BLaER1 treated with 17β-estradiol and CSF1 and Interleukin-3, amounts not matched to agents 10 nM and 100 nM (cell line): Measurements from ENCODE around the gene NGB.

ENCODE experiments used
- H3K27ac ChIP-seq, 11 experiments: shearing (Covaris generic); formaldehyde crosslinking; 2 replicates each; pipeline ENCODE4 v1.8.1; 2022
- H3K27me3 ChIP-seq, 11 experiments: shearing (Covaris generic); formaldehyde crosslinking; 2 replicates each; pipeline ENCODE4 v1.8.1; 2022
- H3K36me3 ChIP-seq, 11 experiments: shearing (Covaris generic); formaldehyde crosslinking; 2 replicates each; pipeline ENCODE4 v1.8.1; 2022
- H3K4me1 ChIP-seq, 10 experiments: shearing (Covaris generic); formaldehyde crosslinking; 2 replicates each; pipeline ENCODE4 v1.8.1; 2022
- H3K4me2 ChIP-seq, 11 experiments: shearing (Covaris generic); formaldehyde crosslinking; 2 replicates each; pipeline ENCODE4 v1.8.1; 2022
- H3K4me3 ChIP-seq, 10 experiments: shearing (Covaris generic); formaldehyde crosslinking; 2 replicates each; pipeline ENCODE4 v1.8.1; 2022
- H3K9ac ChIP-seq, 11 experiments: shearing (Covaris generic); formaldehyde crosslinking; 2 replicates each; pipeline ENCODE4 v1.8.1; 2022
- H3K9me3 ChIP-seq, 11 experiments: shearing (Covaris generic); formaldehyde crosslinking; replicated peaks in 1 of 11; 2 replicates each; pipeline ENCODE4 v1.8.1; 2022
- H4K20me1 ChIP-seq, 11 experiments: shearing (Covaris generic); formaldehyde crosslinking; 2 replicates each; pipeline ENCODE4 v1.8.1; 2022
- Cebpa-rat ChIP-seq, 11 experiments: shearing (Covaris generic); IDR thresholded peaks; 2 replicates each; pipeline ENCODE4 v1.8.1; 2022

The NGB gene

DNA sequence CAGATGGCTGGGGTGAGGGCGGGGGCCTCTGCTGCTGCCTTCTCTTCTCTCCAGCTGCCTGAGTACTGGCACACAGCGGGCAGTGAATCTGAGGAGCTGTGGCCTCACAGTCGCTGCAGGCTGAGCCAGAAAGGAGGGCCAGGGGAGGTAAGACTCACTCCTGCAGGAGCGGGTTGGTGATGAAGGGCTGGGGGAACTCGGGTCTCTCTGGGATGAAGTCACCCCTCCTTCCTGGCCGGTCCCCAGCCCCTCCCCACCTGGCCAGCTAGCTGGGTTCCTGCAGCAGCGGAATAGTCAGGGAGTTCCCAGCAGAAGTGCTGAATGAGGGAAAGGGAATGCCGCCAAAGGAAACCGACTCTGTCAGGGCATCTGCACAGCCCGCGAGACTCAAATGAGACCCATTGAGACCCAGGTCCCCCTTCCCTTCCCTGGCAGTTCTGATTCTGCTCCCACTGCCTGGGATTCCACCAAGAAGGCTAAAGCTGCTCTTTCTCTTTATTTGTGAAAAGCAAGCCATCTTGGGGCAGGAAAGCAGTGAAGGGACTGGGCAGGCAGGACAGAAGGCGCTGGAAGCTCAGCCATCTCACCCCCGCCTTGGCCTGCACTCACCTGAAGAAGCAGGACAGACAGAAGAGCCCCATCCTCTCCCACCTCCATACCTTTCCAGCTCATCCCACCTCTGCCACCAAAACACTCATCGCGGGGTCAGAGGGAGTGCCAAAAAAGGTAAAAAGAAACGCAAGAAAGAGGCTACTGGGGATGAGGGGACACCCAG is 5.3 kb downstream of the NGB start:
- Histone ChIP-seq H3K4me2 (peak overlapping the region; percentile 17 to 87 (median 72); a peak in 21 of 22 replicates), H3K27me3 (peaks cover 23 to 32% (median 29%) of the 10 kb centered on the region in 11 experiments), H3K9me3 (peaks cover 0 to 15% (median 10%) of the 10 kb centered on the region in 11 experiments; a peak in 16 of 22 replicates), H3K9ac (peak overlapping the region in 1 of 11 experiments; percentile 30; a peak in 4 of 22 replicates), H3K4me1 (peaks cover 13 to 81% (median 64%) of the 10 kb centered on the region in 10 experiments), H3K27ac (peak overlapping the region in 1 of 11 experiments; percentile 38; a peak in 1 of 22 replicates), H3K4me3 (no peak overlapping the region), H4K20me1 (peaks cover 0 to 25% (median 2%) of the 10 kb centered on the region in 11 experiments; a peak in 11 of 22 replicates), H3K36me3 (no peaks in the 10 kb centered on the region)
- no peak for TF ChIP-seq Cebpa-rat (IDR thresholded peaks at IDR 0.05)

DNA sequence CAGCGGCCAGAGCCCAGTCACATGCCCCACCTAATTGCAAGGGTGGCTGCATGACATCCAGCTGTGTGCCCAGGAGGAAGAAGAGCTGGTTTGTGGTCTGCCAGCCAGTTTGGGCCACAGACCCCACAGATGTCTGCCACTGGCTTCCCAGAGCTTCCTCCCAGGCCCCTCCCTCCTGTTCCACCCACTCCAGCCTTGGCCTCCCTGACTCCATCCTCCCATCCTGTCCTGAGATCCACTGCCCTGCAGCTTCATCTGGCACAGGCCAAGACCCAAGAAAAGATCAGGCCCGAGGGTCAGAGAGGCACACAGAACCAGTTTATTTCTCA is 5.9 kb downstream of the NGB start:
- Histone ChIP-seq H3K9me3 (peaks cover 0 to 15% (median 10%) of the 10 kb centered on the region in 11 experiments; a peak in 16 of 22 replicates), H3K4me1 (peaks cover 13 to 81% (median 64%) of the 10 kb centered on the region in 10 experiments), H3K36me3 (no peaks in the 10 kb centered on the region), H3K9ac (peak overlapping the region in 1 of 11 experiments; percentile 30; a peak in 3 of 22 replicates), H3K27ac (peak overlapping the region in 1 of 11 experiments; percentile 38; a peak in 1 of 22 replicates), H3K4me3 (no peak overlapping the region), H3K27me3 (peaks cover 17 to 26% (median 23%) of the 10 kb centered on the region in 11 experiments), H4K20me1 (peaks cover 0 to 19% (median 0%) of the 10 kb centered on the region in 11 experiments; a peak in 11 of 22 replicates), H3K4me2 (peak overlapping the region; percentile 17 to 87 (median 72))
- no peak for TF ChIP-seq Cebpa-rat (IDR thresholded peaks at IDR 0.05)

DNA sequence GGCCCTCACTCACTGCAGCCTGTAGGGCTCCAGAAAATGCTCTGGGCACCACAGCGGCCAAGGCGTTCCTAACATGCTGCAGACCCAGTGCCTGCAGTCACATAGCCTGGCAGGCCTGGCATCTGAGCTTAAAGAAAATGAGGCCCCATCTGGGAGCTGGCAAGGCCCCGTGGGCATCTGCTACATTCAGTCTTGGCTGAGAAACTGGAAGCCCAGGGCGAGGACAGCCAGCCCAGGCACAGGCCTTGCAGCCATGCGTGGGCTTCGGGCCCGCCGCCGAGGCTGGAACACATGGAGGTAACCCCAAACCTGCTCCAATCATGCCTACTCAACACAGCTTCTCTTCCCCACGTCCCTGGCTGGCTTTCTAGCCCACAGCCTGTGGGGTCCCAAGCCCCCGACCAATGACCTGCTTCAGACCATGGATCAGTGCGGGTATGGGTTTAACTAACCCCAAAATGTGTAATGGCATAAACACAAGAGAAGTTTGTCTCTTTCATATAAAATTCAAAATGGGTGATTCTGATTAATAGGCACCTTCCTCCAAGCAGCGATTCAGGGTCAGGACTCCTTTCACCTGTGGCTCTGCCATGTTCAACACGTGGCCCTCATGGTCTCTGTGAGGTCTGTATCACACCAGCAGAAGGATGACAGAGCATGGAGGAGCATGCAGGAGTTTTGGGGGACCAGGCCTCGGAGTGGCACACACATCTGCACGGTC is 6.4 kb downstream of the NGB start:
- H3K9me3 ChIP-seq = peaks cover 0 to 15% (median 10%) of the 10 kb centered on the region in 11 experiments; a peak in 16 of 22 replicates
- H4K20me1 ChIP-seq = peaks cover 0 to 18% (median 0%) of the 10 kb centered on the region in 11 experiments; a peak in 6 of 22 replicates
- peaks cover 11 to 81% (median 64%) of the 10 kb centered on the region in 10 experiments; a peak in 19 of 20 replicates for H3K4me1 ChIP-seq
- peak overlapping the region; percentile 17 to 87 (median 72) for H3K4me2 ChIP-seq
- no peaks in the 10 kb centered on the region for H3K36me3 ChIP-seq
- H3K9ac ChIP-seq = 0 out of 22 replicates have a peak overlapping the region, but pooled peaks of 1 of the 11 experiments have one; percentile 9
- no peak overlapping the region for H3K27ac ChIP-seq
- no peak for TF ChIP-seq Cebpa-rat (IDR thresholded peaks at IDR 0.05)
- H3K4me3 ChIP-seq = no peak overlapping the region
- H3K27me3 ChIP-seq = peaks cover 11 to 21% (median 18%) of the 10 kb centered on the region in 11 experiments

DNA sequence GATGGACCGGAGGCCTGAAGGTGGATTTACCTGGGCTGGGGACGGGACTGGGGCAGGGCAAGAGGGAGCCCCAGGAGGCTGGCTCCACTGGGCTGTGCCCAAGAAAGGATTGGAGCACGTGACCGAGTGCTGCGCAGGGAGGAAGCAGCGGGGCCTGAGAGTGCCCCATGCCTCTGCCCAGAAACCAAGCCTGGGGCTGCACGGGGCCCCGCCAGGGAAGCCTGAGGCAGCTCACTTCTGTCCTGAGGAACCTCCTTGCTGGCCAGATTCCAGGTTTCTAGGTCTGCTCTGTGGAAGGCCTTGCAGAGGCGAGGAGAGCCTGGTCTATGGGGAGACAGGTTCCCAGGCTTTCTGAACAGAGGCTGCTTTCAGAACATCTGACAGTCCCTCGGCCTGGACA is 10.4 kb downstream of the NGB start:
- H3K4me2 ChIP-seq = peak overlapping the region; percentile 9 to 72 (median 55); a peak in 20 of 22 replicates
- H3K27ac ChIP-seq = no peak overlapping the region
- H3K36me3 ChIP-seq = peaks cover 0 to 15% (median 0%) of the 10 kb centered on the region in 11 experiments; a peak in 5 of 22 replicates
- H3K9ac ChIP-seq = peak overlapping the region in 2 of 11 experiments; percentile 23 to 33; a peak in 1 of 22 replicates
- H3K27me3 ChIP-seq = no peaks in the 10 kb centered on the region
- no peak for TF ChIP-seq Cebpa-rat (IDR thresholded peaks at IDR 0.05)
- H4K20me1 ChIP-seq = peaks cover 0 to 12% (median 0%) of the 10 kb centered on the region in 11 experiments; a peak in 2 of 22 replicates
- no peaks in the 10 kb centered on the region for H3K9me3 ChIP-seq
- peaks cover 11 to 54% (median 46%) of the 10 kb centered on the region in 10 experiments; a peak in 19 of 20 replicates for H3K4me1 ChIP-seq
- no peak overlapping the region for H3K4me3 ChIP-seq

DNA sequence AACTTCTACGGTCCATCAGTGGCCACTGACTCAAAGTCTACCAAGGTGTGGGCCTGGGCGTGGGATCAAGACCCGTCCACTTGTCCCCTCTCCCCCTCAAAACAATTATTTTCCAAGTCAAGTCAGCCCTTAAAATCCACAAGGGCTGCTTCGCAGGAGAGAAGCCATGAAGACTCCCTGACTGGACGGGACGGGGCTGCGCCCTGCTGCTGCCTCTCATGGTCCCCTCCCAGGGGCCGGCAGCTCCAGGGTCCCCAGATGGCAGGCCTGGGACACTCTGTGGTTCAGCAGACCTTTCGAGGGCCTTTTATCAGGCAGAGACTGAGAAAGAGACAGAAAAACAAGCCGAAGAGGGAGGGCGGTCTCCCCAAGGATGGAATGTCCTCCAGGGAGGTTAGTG is 10.8 kb downstream of the NGB start:
- no peak overlapping the region for H3K27ac ChIP-seq
- peaks cover 11 to 50% (median 42%) of the 10 kb centered on the region in 10 experiments; a peak in 19 of 20 replicates for H3K4me1 ChIP-seq
- H3K9me3 ChIP-seq = no peaks in the 10 kb centered on the region
- no peak for TF ChIP-seq Cebpa-rat (IDR thresholded peaks at IDR 0.05)
- H3K9ac ChIP-seq = peak overlapping the region in 1 of 11 experiments; percentile 23; a peak in 1 of 22 replicates
- H3K36me3 ChIP-seq = peaks cover 0 to 18% (median 0%) of the 10 kb centered on the region in 11 experiments; a peak in 5 of 22 replicates
- no peaks in the 10 kb centered on the region for H3K27me3 ChIP-seq
- H4K20me1 ChIP-seq = peaks cover 0 to 10% (median 0%) of the 10 kb centered on the region in 11 experiments; a peak in 1 of 22 replicates
- H3K4me3 ChIP-seq = no peak overlapping the region
- peak overlapping the region; percentile 9 to 72 (median 55); a peak in 20 of 22 replicates for H3K4me2 ChIP-seq

DNA sequence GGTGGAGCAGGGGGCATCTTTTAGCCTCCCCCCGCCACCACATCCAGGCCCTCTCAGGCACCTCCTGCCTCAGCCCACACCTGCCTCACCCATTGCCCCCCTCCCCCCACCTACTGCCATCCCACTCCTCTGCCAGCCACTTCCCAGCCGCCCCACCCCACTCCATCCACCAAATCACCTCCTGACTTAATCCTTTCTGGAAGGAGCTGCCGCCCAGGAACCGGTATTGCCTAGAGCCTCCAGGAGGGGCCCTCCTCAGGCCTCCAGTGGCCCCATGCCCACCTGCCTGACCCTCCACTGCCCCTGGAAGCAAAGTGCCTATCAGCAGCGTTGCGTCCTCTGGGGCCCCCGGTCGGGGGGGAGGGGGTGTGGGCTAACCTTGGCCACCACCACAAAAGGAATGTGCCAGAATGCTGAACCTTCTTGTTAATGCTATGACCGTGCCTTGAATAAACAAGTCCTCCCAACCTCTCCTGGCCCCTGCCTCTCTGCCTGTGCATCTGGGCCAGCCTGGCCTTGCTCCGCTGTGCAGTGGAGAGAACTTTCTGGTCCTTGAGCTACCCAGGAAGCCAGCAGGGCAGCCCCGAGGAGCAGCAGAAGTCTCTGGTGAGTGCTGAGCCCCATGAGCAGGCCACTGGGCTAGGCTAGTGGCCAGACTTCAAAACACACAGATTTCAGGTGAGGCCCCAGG is 11.8 kb downstream of the NGB start:
- H3K9ac ChIP-seq = no peak overlapping the region
- H3K4me2 ChIP-seq = peak overlapping the region in 1 of 11 experiments; percentile 70; a peak in 1 of 22 replicates
- H3K36me3 ChIP-seq = peaks cover 0 to 18% (median under 1%) of the 10 kb centered on the region in 11 experiments; a peak in 9 of 22 replicates
- no peak overlapping the region for H3K27ac ChIP-seq
- H3K27me3 ChIP-seq = no peaks in the 10 kb centered on the region
- H4K20me1 ChIP-seq = peaks cover 0 to 4% (median 0%) of the 10 kb centered on the region in 11 experiments; a peak in 1 of 22 replicates
- peaks cover 10 to 40% (median 32%) of the 10 kb centered on the region in 10 experiments; a peak in 18 of 20 replicates for H3K4me1 ChIP-seq
- no peaks in the 10 kb centered on the region for H3K9me3 ChIP-seq
- no peak for TF ChIP-seq Cebpa-rat (IDR thresholded peaks at IDR 0.05)
- H3K4me3 ChIP-seq = no peak overlapping the region

DNA sequence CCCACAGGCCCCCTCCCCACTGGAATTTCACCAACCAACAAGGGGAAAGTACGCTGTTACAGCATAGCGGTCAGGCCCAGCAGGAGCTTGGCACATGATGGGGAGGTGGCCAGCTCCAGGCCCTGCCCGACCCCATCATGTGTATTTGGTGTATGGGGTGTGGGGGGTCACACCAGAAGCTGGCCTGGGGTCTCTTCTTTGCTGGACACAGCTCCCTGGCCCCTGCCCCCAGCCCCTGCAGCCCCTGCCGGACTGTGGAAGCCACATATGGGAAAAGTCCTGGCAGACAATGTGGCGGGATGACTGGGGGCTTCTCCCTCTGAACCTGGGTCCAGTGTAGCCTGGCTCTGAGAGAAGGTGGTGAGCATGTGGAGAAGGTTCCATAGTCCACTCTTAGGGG is 12.4 kb downstream of the NGB start:
- Histone ChIP-seq H3K9ac (no peak overlapping the region), H3K4me1 (peaks cover 7 to 38% (median 30%) of the 10 kb centered on the region in 10 experiments; a peak in 16 of 20 replicates), H4K20me1 (peaks cover 0 to 4% (median 0%) of the 10 kb centered on the region in 11 experiments; a peak in 1 of 22 replicates), H3K4me3 (no peak overlapping the region), H3K9me3 (no peaks in the 10 kb centered on the region), H3K4me2 (no peak overlapping the region), H3K27ac (no peak overlapping the region), H3K36me3 (peaks cover 0 to 24% (median 6%) of the 10 kb centered on the region in 11 experiments; a peak in 11 of 22 replicates), H3K27me3 (no peaks in the 10 kb centered on the region)
- no peak for TF ChIP-seq Cebpa-rat (IDR thresholded peaks at IDR 0.05)

DNA sequence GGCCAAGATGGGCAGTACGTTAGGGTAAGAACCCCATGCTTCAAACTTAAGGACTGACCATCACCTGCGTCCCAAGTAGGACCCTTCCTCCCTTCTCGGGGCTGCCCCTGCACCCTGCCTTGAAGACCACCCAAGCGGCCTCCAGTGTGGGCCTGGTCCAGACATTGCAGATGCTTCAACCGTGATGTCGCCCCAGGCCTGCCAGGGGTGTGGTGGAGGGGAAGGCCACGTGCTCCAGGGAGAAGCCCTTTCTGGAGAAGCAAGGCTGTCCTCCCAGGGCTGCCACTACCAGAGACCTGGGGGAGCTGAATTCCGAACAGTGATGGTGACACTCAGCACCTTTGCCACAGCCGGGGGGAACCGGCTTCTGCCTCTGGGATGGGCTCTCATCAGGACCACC is 13.3 kb downstream of the NGB start:
- H4K20me1 ChIP-seq = peaks cover 0 to 4% (median 0%) of the 10 kb centered on the region in 11 experiments; a peak in 1 of 22 replicates
- H3K27me3 ChIP-seq = no peaks in the 10 kb centered on the region
- no peaks in the 10 kb centered on the region for H3K9me3 ChIP-seq
- TF ChIP-seq Cebpa-rat (IDR thresholded peaks at IDR 0.05) = no peak
- peaks cover 11 to 38% (median 30%) of the 10 kb centered on the region in 10 experiments; a peak in 16 of 20 replicates for H3K4me1 ChIP-seq
- no peak overlapping the region for H3K4me3 ChIP-seq
- no peak overlapping the region for H3K4me2 ChIP-seq
- no peak overlapping the region for H3K9ac ChIP-seq
- no peak overlapping the region for H3K27ac ChIP-seq
- H3K36me3 ChIP-seq = peaks cover 0 to 33% (median 14%) of the 10 kb centered on the region in 11 experiments; a peak in 12 of 22 replicates
